Stimulated activated CD4-positive, alpha-beta T cell treated with anti-CD3 and anti-CD28 coated beads, TNF-alpha, amount 100 ng/mL, for 48 hours (primary cell): ENCODE measurements around the gene NT5C3B.
A peak's percentile ranks its signal among the peaks of the same experiment; 100 is the strongest.

Experiments used
- DNase-seq, 3 donors: peaks; one replicate each; pipeline ENCODE4 v3.0.0-alpha.2; 2020; ENCODE audit warnings: low read depth in 3 of 3

The NT5C3B gene

GRCh38 chr17:41810659-41811548 is 25.1 kb downstream of the NT5C3B start:
- no peak for DNase-seq

- no peak for DNase-seq
Measured at GRCh38 chr17:41806685-41807445, 29.2 kb downstream of the NT5C3B start.

- no peak for DNase-seq
Measured at GRCh38 chr17:41803049-41804020, 32.7 kb downstream of the NT5C3B start.

- DNase-seq = peak in 2 of 3 donors; percentile 51 to 76
Measured at GRCh38 chr17:41801374-41802271, 34.4 kb downstream of the NT5C3B start.

GRCh38 chr17:41800601-41801373 is 35.2 kb downstream of the NT5C3B start:
- DNase-seq = no peak

- no peak for DNase-seq
Measured at GRCh38 chr17:41799366-41799765, 36.7 kb downstream of the NT5C3B start.

GRCh38 chr17:41797377-41797776 is 38.7 kb downstream of the NT5C3B start:
- DNase-seq = no peak

GRCh38 chr17:41796121-41796895 is 39.7 kb downstream of the NT5C3B start:
- no peak for DNase-seq

- DNase-seq = no peak
Measured at GRCh38 chr17:41794540-41794975, 41.5 kb downstream of the NT5C3B start.

GRCh38 chr17:41793784-41794539 is 42.1 kb downstream of the NT5C3B start:
- no peak for DNase-seq

- no peak for DNase-seq
Measured at GRCh38 chr17:41792845-41793783, 42.9 kb downstream of the NT5C3B start.

- DNase-seq = no peak
Measured at GRCh38 chr17:41787021-41787418, 49.0 kb downstream of the NT5C3B start.

- DNase-seq = peak; percentile 82 to 94 (median 90)
Measured at GRCh38 chr17:41786227-41787020, 49.6 kb downstream of the NT5C3B start, which contains the start of gene JUP. Gene JUP, minus strand, starts transcription at chr17:41786711. Its CDS starts 14,857 bp downstream, at chr17:41771854.

GRCh38 chr17:41785859-41786226 is 50.2 kb downstream of the NT5C3B start:
- no peak for DNase-seq

GRCh38 chr17:41785091-41785858 is 50.8 kb downstream of the NT5C3B start:
- no peak for DNase-seq
